ENCODE measurements around the gene NUDT6. TPM values are rescaled to one million over a fixed set of nuclear protein-coding genes. Genes with fewer than 3 reads are reported as not detected.

Gene NUDT6
- polyA plus RNA-seq, 5 donors = 9.9 to 17.2 (median 16.6) TPM

Other genes with a start within 250 kb of the NUDT6 start
- gene BBS12, start 189.9 kb downstream of the NUDT6 start, polyA plus RNA-seq (ENCODE audit: insufficient read depth in 1 of 5, insufficient read length in 5 of 5, low replicate concordance in 1 of 5) = 1 to 10 TPM; 4.8 to 6.7 (median 5.5) TPM
- 1 to 10 TPM; 5.7 to 9.1 (median 6.8) TPM for gene FGF2, start 95.8 kb downstream of the NUDT6 start, polyA plus RNA-seq (ENCODE audit: insufficient read depth in 1 of 5, insufficient read length in 5 of 5, low replicate concordance in 1 of 5)